ENCODE measurements around the gene NACC1.

The NACC1 gene

GRCh38 chr19:13087795-13088537, 30.1 kb upstream of the NACC1 start:
- no peak for DNase-seq (ENCODE audit: low spot score)

DNA sequence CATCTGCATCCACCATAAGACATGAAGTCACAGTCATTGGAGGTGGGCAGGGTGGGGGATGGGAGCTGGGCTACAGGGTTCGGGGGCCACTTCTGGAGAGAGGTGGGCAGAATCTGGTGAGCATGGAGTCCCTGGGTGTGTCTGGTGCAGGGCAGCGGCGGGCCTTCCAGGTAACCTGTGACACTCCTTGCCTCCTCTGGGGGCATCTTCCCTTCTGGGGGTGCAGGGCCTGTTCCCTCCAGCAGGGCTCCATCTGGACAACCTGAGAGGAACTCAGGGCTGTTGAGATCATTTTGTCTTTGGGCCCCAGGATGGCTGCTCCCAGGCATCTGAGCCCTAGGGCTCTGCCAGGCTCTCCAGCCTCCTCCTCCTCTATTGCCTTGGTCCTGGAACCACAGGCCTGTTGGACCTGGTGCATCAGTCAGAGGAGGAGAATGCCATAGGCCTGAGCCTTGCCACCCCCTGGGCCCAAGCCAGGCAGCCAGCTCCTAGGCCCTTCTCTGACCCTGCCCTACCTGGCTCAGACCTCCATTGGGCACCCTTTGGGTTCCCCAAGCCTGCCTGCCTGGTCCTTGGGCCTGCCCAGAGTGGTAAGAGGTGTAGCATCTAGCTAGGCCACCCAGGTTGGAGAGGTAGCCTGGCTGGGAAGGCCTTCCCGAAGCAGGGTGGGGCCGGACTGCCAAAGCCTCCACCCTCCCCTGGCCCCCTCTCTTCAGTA, 28.8 kb upstream of the NACC1 start:
- DNase-seq (ENCODE audit: low spot score): peak; percentile 48

DNA sequence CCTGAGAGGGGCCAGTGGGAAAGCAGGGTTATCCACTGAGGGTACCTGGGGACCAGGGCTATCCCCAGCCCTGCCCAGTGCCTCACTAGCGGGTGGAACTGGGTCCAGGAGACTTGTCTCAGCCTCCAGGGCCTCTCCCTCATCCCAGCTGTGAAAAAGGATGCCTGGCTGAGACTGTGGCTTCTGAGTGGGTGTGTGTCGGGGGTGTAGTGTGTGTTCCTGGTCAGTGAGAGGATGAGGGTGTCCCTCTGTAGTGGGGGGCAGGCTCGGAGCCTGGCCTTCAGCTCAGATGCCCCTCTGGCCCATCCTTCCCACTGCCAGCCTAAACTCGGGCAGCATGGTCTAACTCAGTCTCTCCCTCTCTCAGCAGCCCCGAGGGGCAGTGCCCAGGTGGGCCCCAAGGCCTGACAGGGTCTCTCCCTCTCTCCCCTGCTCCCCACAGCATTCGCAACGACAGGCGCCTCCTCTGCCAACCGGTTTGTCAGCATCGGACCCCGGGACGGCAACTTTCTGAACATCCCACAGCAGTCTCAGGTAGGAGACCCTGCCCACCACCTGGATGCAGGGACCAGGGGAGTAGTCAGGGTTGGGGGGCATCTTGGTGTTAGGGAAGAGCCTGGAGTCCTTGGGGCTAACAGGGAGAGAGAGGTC, 28.1 kb upstream of the NACC1 start:
- no peak for DNase-seq (ENCODE audit: low spot score)

GRCh38 chr19:13090511-13091231, 27.4 kb upstream of the NACC1 start:
- no peak for DNase-seq (ENCODE audit: low spot score)

DNA sequence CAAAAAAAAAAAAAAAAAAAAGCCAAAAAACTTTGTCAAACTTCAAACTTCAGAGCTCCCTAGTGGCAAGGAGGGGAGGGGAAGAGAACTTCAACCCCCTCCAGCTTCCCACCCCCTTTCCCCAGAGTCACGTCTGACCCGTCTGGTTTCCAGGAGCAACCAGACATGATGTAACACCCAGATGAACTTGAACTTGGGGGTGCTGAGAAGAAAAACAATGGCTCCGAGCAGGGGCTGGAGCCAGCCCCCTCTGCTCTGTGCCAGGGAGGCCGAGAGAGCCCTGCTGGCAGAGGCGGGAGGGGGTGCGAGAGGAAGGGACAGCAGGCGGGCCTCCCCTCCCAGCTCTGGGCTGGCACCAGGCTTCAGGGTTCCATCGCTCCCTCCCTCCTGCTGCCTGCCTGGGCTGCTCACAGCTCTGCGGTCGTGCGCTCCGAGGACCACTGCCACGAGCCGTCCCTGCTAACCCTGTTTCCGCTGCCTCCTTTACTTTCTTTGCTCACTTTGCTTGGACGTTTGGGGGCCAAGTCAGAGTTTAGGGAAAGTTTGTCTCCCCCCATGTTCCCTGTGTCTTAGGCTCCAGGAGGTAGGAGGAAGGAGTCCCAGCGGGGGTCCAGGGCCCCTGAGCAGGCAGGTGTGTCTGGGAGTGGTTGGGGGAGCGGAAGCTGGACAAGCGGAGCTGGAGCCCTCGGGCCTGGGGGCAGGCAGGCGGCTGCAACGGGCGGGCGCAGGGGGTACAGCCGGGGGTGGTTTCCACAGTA, 26.5 kb upstream of the NACC1 start:
- DNase-seq (ENCODE audit: low spot score): no peak

DNA sequence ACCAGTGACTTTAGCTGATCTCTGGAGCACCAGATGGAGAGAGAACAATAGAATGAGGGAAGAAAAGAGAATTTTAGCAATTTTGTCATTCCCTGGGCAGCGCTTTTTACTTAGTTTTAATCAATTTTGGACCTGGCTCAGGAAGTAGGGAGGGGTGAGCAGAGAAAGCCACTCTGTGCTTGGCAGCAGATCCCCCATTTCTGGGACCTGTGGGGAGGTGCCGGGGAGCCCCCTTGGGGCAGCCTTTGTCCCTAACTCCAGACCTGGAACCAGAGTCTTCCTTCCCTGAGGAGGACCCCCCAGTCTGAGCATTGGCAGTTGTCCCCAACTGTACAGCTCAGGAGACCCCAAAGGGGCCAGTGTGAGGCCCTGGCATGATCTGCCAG, 25.9 kb upstream of the NACC1 start:
- no peak for DNase-seq (ENCODE audit: low spot score)

- no peak for DNase-seq (ENCODE audit: low spot score)
These were observed 25.3 kb upstream of the NACC1 start for GRCh38 chr19:13092606-13093235.

GRCh38 chr19:13093407-13094105, 24.5 kb upstream of the NACC1 start:
- DNase-seq (ENCODE audit: low spot score): peak; percentile 97

- no peak for DNase-seq (ENCODE audit: low spot score)
These were observed 24.0 kb upstream of the NACC1 start for GRCh38 chr19:13094106-13094504.

DNA sequence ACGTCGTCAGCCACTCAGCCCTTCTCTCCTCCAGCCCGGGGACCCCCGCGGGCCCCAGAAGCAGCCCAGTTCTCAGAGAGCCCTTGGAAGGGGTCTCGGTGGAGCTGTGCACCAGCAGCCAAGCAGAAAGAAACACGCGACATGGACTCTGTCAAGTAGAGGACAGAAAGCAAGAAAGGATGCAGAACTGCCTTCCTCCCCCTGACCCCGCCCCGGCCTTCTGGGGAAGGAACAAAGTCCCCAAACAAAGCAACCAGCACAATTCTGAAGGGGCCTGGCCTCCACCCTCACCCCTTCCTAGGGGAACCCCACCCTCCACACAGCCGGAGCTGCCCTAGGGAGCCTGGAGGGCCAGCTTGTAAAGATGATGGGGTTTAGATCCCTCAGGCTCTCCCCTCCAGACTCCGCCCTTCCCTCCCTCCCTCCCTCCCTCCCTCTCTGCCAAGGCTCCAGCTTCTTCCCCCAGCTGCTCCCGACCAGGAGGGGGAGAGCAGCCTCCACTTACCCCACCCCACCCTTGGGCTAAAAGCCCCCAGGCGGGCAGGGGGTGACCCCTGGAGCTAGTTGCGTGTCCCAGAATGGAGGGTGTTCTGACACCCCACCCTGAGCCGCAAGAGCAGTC, 23.2 kb upstream of the NACC1 start:
- no peak for DNase-seq (ENCODE audit: low spot score)

- DNase-seq (ENCODE audit: low spot score): no peak
These were observed 22.7 kb upstream of the NACC1 start for GRCh38 chr19:13095393-13095784.

DNA sequence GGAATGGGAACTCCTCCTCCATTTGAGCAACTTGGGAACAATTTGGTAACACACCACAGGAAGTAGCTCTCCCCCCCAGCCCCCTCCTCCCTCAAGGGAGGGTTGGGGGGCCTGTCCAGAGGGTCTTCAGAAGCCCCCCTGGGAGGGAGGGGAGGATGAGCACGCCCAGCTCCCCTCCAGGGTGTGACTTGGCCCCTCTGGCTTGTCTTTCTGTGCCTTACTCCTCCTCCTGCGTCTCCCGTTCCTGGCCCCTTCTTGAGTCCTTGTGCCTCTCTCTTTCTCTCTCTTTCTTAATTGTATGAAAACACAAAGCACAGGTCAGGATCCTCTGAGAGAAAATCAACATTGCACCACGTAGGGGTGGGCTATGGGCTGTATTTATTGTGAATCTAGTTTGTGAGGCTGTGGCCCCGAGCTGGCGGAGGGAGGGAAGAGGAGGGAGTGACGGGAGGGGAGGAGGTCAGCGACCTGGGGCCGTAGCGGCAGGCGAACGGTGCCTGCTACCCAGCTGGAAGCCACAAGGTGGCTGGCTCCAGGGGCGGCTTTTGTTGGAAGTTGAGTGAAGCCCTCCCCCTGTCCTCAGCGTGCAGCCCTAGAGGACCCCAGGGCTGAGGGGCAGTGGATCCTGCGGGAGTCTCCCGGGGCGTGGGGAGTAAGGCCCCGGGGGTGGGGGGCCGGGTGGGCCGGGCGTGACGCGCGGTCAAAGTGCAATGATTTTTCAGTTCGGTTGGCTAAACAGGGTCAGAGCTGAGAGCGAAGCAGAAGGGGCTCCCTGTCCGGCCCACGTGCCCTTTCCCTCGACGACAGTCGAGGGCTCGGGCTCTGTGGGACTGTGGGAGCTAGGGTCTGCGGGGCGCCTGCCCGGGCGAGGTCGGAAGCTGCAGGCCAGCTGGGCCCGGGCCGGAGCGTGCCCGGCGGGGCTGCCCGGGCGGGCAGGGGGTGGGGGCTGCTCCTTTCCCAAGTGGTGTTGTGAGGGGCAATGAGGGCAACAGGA, 21.8 kb upstream of the NACC1 start:
- peak; percentile 95 for DNase-seq (ENCODE audit: low spot score)

DNA sequence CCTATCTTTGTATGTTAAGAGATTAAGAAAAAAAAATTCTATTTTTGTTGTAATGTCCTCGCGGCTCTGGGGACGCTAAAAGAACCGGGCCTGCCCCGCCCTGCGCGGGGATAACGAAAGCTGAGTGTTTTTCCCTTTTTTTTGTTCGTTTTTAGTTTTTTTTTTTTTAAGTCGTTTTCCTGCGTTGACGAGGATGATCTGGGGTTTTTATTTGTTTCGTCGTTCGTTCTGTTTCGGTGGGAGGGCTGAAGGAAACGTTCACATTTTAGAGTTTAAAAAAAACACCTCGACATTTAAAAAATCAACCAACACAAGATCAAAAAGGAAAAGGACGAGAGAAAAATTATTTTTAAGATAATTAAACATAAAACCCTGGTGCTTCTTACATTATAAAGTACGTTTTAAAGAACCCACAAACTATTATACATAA, 21.0 kb upstream of the NACC1 start:
- DNase-seq (ENCODE audit: low spot score): no peak

DNA sequence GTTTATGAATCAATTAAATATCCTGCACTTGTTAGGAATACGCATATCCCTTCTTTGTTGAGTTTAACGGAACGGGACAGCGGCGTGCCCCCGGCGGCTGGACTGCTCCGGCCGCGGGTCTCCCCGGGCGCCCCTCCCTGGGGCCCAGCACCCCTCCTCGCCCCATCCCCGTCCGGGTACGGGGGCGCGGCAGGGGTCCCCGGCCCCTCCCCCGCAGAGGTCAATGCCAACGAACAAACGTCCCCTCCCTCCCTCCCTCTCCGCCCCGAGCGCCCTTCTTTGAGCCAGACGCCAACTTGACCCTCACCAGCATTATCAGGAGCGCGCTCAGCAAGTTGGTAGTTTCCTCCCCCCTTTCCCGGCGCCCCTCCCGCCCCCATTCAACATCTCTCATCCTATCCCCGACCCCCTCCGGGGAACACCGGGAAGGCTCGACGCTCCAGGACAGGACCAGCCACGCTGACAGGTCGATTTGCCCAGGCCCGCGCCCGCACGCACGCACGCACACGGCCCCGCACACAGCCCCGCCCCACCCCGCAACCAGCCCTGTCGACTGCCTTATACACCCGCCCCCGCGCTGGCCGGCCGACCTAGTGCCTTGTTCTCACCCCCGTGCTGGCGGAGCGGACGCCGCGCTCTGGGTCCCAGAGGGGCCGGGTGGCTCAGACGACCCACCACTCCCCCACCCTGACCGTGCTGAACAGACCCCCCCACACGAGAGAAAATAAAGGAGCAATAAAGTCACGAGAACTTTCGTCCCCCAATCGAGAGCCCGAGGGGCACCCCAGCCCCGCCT, 20.4 kb upstream of the NACC1 start:
- no peak for DNase-seq (ENCODE audit: low spot score)

GRCh38 chr19:13098277-13099072, 19.6 kb upstream of the NACC1 start:
- DNase-seq (ENCODE audit: low spot score): no peak

DNA sequence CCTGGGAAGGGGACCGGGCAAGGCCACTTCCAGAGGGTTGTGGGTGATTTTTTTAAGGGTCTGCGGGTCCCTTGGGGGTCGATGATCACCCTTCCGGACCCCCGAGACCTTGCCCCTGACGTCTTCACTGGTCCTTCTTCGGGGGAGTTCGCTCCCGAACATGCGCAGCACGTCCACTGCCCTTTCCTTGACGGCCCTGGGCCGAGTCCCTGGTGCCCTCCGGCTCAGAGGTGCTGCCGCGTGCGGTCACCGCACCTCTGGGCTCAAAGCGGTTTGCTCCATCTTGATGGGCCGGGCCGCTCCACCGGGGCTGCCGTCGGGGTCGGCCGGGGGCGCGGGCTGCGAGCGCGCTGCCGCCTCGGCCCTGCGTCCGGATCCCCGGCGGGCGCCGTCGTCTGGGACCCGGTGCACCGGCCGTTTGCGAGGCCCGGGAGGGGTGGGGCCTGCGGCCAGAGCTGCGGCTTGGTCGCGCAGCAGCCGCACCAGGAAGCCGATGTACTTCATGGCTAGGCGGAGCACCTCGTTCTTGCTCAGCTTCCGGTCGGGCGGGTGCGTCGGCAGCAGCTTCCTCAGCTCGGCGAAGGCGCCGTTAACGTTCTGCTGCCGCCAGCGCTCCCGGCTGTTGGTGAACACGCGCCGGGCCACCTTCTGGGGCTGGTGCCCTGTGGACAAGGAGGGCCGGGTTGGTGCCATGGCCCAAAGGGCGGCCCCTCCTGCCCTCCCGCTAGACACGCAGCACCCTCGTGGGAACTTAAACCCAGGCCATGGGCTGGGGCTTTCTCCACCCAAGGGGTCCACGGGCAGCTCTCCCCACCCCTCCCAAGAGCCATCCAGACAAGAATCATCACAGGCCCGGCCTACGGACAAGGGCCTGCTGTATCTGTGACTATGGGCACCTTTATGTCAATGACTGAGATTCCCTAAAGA, 18.7 kb upstream of the NACC1 start:
- no peak for DNase-seq (ENCODE audit: low spot score)
